Lower lobe of right lung (tissue), 2 donors: ENCODE results near the gene MMP11. TPM values are rescaled to one million over a fixed set of nuclear protein-coding genes. Genes with fewer than 3 reads are reported as not detected.

Source experiments
- ATAC-seq, 2 donors: fragments of 200-7000 bp; cut with Tn5 transposase; one replicate each; pipeline ENCODE4 v1.9.1; 2020 to 2022; ENCODE audit warnings: mild to moderate bottlenecking in 2 of 2, moderate library complexity in 2 of 2
- DNase-seq: peaks from one replicate; pipeline ENCODE4 v3.0.0-alpha.2; 2020
- H3K27ac ChIP-seq: fragments of 200-600 bp; one replicate; pipeline ENCODE4 v1.8.0; 2022
- H3K27me3 ChIP-seq: fragments of 200-600 bp; one replicate; pipeline ENCODE4 v1.8.0; 2022; ENCODE audit warnings: low read depth
- H3K36me3 ChIP-seq: fragments of 200-600 bp; one replicate; pipeline ENCODE4 v1.8.0; 2022; ENCODE audit warnings: mild to moderate bottlenecking
- H3K4me1 ChIP-seq: fragments of 200-600 bp; one replicate; pipeline ENCODE4 v1.8.0; 2022
- H3K4me3 ChIP-seq: fragments of 200-600 bp; one replicate; pipeline ENCODE4 v1.8.0; 2022; ENCODE audit warnings: mild to moderate bottlenecking
- H3K9me3 ChIP-seq: fragments of 200-600 bp; one replicate; pipeline ENCODE4 v1.8.0; 2022
- intact Hi-C: fragments of 100-400 bp; cut with DNase I; formaldehyde crosslinking; loops from one replicate; pipeline ENCODE4 v1.11.0; 2022
- total RNA-seq: library from RNA; stranded (reverse); fragmentation: NEBNext Ultra II Directional; extraction: Animal tissue kit (Norgen Biotek cat#: 25700); gene quantifications from one replicate; pipeline ENCODE4 v1.2.1, GENCODE V29; 2021
- TF ChIP-seq, protein P1 (sequence below): fragments of 200-600 bp; IDR thresholded peaks from one replicate; pipeline ENCODE4 v1.8.0; 2022; ENCODE audit warnings: antibody characterized with exemption, mild to moderate bottlenecking
- donor health status: DM: no; HTN: yes; CAD: no; lungs with severe emphysema.

The MMP11 gene
- total RNA-seq, 1 donor from 2014 or later = 1.9 TPM

DNA sequence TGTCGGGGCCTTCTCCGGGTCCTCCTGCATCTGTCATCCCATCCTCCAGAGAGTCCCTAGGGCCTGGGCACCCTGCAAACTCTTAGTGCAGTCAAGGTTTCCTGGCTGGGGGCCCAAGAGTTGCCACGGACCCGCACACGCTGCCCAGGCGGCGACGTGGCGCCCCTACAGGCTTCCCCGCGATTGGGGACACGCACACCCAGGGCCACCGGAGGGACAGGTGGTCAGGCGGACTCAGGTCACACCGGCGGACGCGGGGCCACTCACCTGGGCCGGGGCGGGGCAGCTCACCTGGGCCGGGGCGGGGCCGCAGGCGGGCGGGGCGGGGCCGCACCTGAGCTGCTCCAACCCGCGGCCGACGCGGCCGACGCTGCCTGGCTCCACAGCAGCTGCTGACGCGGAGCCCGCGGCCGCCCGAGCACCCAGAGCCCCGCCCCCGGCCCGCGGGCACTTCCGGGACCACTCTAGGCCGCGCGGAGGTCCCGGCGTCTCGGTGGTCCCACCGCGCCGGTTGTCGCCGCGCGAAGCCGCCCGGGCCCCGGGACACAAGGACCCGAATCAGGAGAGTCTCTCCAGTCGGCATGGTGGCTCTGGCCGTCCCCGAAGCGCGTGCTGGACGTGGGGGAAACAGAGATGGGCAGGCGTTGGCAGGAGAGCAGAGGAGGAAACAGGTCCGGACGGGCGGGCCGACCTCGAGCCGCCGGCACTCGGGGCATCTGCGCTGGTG lies 21.8 kb upstream of the MMP11 start, which contains the start of gene ZNF70:
ZNF70 (minus strand) TSS at position 399 of the 727 bp plus-strand sequence. CDS start 5,972 bp downstream, outside the sequence.
- Histone ChIP-seq H3K9me3 (no peaks in the 10 kb centered on the region), H3K4me3 (peak within 1 kb of the TSS; percentile 70), H3K27me3 (no peaks in the 10 kb centered on the region), H3K4me1 (peaks cover 14% of the 10 kb centered on the region), H3K36me3 (no peaks in the 10 kb centered on the region), H3K27ac (peak within 1 kb of the TSS; percentile 93)
- TF ChIP-seq, protein P1, sequence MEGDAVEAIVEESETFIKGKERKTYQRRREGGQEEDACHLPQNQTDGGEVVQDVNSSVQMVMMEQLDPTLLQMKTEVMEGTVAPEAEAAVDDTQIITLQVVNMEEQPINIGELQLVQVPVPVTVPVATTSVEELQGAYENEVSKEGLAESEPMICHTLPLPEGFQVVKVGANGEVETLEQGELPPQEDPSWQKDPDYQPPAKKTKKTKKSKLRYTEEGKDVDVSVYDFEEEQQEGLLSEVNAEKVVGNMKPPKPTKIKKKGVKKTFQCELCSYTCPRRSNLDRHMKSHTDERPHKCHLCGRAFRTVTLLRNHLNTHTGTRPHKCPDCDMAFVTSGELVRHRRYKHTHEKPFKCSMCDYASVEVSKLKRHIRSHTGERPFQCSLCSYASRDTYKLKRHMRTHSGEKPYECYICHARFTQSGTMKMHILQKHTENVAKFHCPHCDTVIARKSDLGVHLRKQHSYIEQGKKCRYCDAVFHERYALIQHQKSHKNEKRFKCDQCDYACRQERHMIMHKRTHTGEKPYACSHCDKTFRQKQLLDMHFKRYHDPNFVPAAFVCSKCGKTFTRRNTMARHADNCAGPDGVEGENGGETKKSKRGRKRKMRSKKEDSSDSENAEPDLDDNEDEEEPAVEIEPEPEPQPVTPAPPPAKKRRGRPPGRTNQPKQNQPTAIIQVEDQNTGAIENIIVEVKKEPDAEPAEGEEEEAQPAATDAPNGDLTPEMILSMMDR = peak; percentile 35
- DNase-seq (peak; percentile 95), ATAC-seq (peak; percentile 98 to 99)
- intact Hi-C loops = no loop called here

DNA sequence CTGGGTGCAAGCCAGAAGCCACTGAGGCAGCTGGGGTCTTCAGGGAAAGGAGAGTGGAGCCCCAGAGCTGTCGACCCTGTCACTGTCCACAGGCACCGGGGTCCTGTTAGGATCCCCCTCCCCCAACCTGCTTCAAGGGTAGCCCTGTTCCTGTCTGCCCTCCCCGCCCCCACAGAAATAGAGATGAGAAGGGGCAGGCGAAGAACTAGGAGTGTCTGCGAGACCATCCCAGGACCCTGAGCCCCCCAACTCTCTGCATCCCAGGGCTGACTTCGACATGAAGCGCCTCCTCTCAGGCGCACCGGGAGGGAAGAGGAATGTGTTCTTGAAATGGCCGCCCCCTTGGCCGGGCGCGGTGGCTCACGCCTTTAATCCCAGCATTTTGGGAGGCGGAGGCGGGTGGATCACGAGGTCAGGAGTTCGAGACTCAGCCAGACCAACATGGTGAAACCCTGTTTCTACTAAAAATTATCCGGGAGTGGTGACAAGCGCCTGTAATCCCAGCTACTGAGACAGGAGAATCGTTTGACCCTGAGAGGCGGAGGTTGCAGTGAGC lies 21.1 kb upstream of the MMP11 start:
- peak overlapping the region; percentile 70 for H3K4me3 ChIP-seq
- DNase-seq = no peak
- intact Hi-C loops = no loop called here
- peak overlapping the region; percentile 93 for H3K27ac ChIP-seq
- TF ChIP-seq, protein P1 = no peak
- H3K9me3 ChIP-seq = no peaks in the 10 kb centered on the region
- no peaks in the 10 kb centered on the region for H3K27me3 ChIP-seq
- peak; percentile 30 to 49 for ATAC-seq
- no peaks in the 10 kb centered on the region for H3K36me3 ChIP-seq
- peaks cover 14% of the 10 kb centered on the region for H3K4me1 ChIP-seq

DNA sequence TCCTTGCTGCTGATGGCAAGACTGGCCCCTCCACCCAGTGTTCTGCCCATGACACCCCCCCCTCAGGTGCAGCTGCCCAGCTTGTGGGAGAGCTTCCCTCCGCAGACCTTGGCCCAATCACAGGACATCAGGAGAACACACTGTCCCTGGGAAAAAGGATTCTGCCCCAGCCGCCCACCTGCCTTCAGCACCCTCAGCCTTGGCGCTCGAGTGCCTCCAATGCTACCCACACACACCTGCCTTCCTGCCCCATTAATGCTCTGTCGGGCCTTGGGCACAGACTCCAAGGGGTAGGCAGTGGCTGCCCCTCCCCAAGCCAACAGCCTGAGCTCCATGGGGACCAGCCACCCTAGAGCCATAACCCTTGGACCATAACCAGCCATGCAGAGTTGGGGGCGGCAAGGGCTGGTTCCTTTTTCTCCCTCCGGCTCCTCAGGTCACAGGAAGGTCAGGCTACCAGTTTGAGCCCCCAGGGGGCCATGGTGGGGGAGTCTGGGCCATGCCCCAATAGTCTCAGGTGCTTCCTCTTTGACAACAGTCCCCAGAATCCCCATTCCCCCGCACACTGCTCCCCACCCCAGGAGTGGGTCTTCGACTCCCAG lies 20.5 kb upstream of the MMP11 start:
- H3K27me3 ChIP-seq = no peaks in the 10 kb centered on the region
- H3K36me3 ChIP-seq = no peaks in the 10 kb centered on the region
- H3K27ac ChIP-seq = no peak overlapping the region
- ATAC-seq (no peak), DNase-seq (no peak)
- peaks cover 14% of the 10 kb centered on the region for H3K4me1 ChIP-seq
- H3K9me3 ChIP-seq = no peaks in the 10 kb centered on the region
- H3K4me3 ChIP-seq = no peak overlapping the region
- TF ChIP-seq, protein P1 = no peak
- intact Hi-C loops = no loop called here

DNA sequence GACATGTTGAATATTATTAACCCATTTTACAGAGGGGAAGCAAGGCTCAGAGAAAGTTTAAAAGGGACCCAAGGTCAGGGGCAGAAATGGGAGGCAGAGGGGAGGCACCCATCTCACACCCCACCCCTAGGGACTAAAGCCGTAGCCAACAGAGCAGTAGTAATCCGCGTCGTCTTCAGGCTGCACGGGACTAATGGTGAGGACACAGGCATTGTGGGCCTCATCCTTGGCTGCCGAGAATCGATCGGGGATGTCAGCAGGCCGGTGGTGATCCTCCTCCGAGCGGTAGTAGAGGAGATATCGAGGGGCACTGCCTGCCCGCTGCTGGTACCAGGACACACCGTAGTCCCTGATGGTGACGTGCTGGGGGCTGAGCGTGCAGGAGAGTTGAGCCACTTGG lies 19.9 kb upstream of the MMP11 start:
- no peak for ATAC-seq
- Histone ChIP-seq H3K27me3 (no peaks in the 10 kb centered on the region), H3K27ac (no peak overlapping the region), H3K9me3 (no peaks in the 10 kb centered on the region), H3K4me1 (peaks cover 14% of the 10 kb centered on the region), H3K4me3 (no peak overlapping the region), H3K36me3 (no peaks in the 10 kb centered on the region)
- DNase-seq = no peak
- intact Hi-C loops = no loop called here
- TF ChIP-seq, protein P1 = no peak

DNA sequence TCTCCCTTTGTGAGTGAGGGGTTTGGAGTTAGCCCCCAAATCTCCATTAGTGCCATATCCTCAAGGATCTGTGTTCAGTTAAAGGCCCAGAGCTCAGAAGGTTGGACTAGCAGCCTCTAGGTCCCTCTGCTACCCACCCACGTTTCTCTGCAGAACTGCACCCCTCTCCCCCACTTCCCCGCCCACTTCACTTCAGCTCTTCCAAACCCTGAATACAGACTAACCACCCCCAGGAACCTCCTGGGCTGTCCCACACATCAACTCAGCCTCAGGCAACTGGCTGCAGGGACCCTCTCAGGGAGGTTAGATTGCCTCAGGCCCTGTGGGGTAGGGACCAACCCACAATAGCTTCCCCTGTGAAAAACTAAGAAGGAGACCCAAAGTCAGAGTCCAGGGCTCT lies 19.3 kb upstream of the MMP11 start:
- no peak overlapping the region for H3K27ac ChIP-seq
- TF ChIP-seq, protein P1 = no peak
- ATAC-seq = no peak
- no peak for DNase-seq
- H3K4me3 ChIP-seq = no peak overlapping the region
- no peaks in the 10 kb centered on the region for H3K36me3 ChIP-seq
- peaks cover 14% of the 10 kb centered on the region for H3K4me1 ChIP-seq
- intact Hi-C loops = no loop called here
- H3K27me3 ChIP-seq = no peaks in the 10 kb centered on the region
- H3K9me3 ChIP-seq = no peaks in the 10 kb centered on the region
